ENCODE measurements around the gene MMD2. TPM values are rescaled to one million over a fixed set of nuclear protein-coding genes. Genes with fewer than 3 reads are reported as not detected.

Gene MMD2
- total and polyA plus RNA-seq, 2 experiments from 2014 or later: not detected

DNA sequence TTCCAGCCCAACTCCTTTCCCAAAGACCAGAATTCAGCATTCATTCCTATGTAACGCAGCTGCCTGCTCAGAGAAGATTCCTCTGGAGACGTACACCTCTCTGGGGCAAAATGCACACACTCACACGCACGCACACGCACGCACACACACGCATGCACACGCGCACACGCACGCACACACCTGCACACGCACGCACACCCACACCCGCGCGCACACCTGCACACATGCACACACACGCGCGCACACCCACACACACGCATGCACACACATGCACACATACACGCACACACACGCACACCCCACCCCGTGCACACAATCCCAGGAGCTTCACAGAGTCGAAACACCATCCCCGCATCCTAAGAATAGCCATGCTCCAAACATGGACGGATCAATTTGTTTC, 13.0 kb downstream of the MMD2 start:
- no peaks in the 10 kb centered on the region for H4K20me1 ChIP-seq (ENCODE audit: insufficient read depth)
- WGBS, 2 experiments (ENCODE audit: low coverage in 1 of 2, low lambda C conversion rate in 2 of 2, missing lambda C conversion rate in 2 of 2): 84 to 85% methylated on average over 12 to 26 of the region's 26 CpGs
- TF ChIP-seq EZH2 (IDR thresholded peaks at IDR 0.05; ENCODE audit: insufficient read depth, poor library complexity, severe bottlenecking): no peak
- TF ChIP-seq EZH2phosphoT487 (IDR thresholded peaks at IDR 0.05; ENCODE audit: insufficient read depth, low read depth): no peak
- no peaks in the 10 kb centered on the region for H3K4me1 ChIP-seq (ENCODE audit: insufficient read depth)
- no peak overlapping the region for H3K9ac ChIP-seq
- no peaks in the 10 kb centered on the region for H3K27me3 ChIP-seq (replicated peaks; ENCODE audit: insufficient read depth)
- no peaks in the 10 kb centered on the region for H3K9me3 ChIP-seq (ENCODE audit: low read depth)
- no peak overlapping the region for H3K27ac ChIP-seq
- in situ Hi-C loops (cut with MboI): no loop called here
- H3K79me2 ChIP-seq (ENCODE audit: insufficient read depth): no peaks in the 10 kb centered on the region
- H2AFZ ChIP-seq: no peak overlapping the region
- no peaks in the 10 kb centered on the region for H3K9me2 ChIP-seq (ENCODE audit: insufficient read depth)
- no peak for DNase-seq
- H3K4me3 ChIP-seq: no peak overlapping the region
- no peaks in the 10 kb centered on the region for H3K36me3 ChIP-seq (ENCODE audit: low read depth)
- no peak overlapping the region for H3K4me2 ChIP-seq (ENCODE audit: unreplicated experiment)
- no peaks in the 10 kb centered on the region for H3F3A ChIP-seq (ENCODE audit: insufficient read depth)

GRCh38 chr7:4944939-4945338, 14.0 kb downstream of the MMD2 start:
- in situ Hi-C loops (cut with MboI): no loop called here
- Histone ChIP-seq H3K9me3 (ENCODE audit: low read depth) (no peaks in the 10 kb centered on the region), H3K4me3 (no peak overlapping the region), H2AFZ (no peak overlapping the region), H3K36me3 (ENCODE audit: low read depth) (no peaks in the 10 kb centered on the region), H3K9ac (no peak overlapping the region), H3K79me2 (ENCODE audit: insufficient read depth) (no peaks in the 10 kb centered on the region), H3K27me3 (replicated peaks; ENCODE audit: insufficient read depth) (no peaks in the 10 kb centered on the region), H3K27ac (no peak overlapping the region), H3K4me2 (ENCODE audit: unreplicated experiment) (no peak overlapping the region), H4K20me1 (ENCODE audit: insufficient read depth) (no peaks in the 10 kb centered on the region), H3K9me2 (ENCODE audit: insufficient read depth) (no peaks in the 10 kb centered on the region), H3K4me1 (ENCODE audit: insufficient read depth) (no peaks in the 10 kb centered on the region), H3F3A (ENCODE audit: insufficient read depth) (no peaks in the 10 kb centered on the region)
- no peak for DNase-seq
- WGBS, 2 experiments (ENCODE audit: low coverage in 1 of 2, low lambda C conversion rate in 2 of 2, missing lambda C conversion rate in 2 of 2): 70 to 84% methylated on average over 4 of the region's 4 CpGs
- TF ChIP-seq EZH2 (IDR thresholded peaks at IDR 0.05; ENCODE audit: insufficient read depth, poor library complexity, severe bottlenecking): no peak
- TF ChIP-seq EZH2phosphoT487 (IDR thresholded peaks at IDR 0.05; ENCODE audit: insufficient read depth, low read depth): no peak

DNA sequence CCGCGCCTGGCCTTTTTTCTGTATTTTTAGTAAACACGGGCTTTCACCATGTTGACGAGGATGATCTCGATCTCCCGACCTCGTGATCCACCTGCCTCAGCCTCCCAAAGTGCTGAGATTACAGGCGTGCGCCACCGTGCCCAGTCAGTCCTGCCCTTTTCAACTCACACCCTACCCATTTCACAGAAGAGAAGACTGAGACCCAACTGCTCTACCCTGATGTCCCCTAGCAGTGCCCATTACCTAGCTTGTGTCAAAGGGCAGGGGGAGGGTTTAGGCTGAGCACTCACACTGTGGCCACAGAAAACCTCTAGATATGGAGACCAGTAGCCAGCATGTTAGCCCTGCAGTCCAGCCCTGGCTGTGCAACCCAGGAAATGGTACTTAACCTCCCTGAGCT, 15.7 kb downstream of the MMD2 start:
- Histone ChIP-seq H3K9ac (no peak overlapping the region), H2AFZ (no peak overlapping the region), H3K4me3 (no peak overlapping the region), H3F3A (ENCODE audit: insufficient read depth) (no peaks in the 10 kb centered on the region), H3K9me3 (ENCODE audit: low read depth) (no peaks in the 10 kb centered on the region), H3K9me2 (ENCODE audit: insufficient read depth) (no peaks in the 10 kb centered on the region), H3K4me1 (ENCODE audit: insufficient read depth) (no peaks in the 10 kb centered on the region), H3K79me2 (ENCODE audit: insufficient read depth) (no peaks in the 10 kb centered on the region), H3K36me3 (ENCODE audit: low read depth) (no peaks in the 10 kb centered on the region), H4K20me1 (ENCODE audit: insufficient read depth) (no peaks in the 10 kb centered on the region), H3K27ac (no peak overlapping the region), H3K27me3 (replicated peaks; ENCODE audit: insufficient read depth) (peaks cover 3% of the 10 kb centered on the region; the same call in 1 of the 2 replicates), H3K4me2 (ENCODE audit: unreplicated experiment) (no peak overlapping the region)
- no peak for DNase-seq
- in situ Hi-C loops (cut with MboI): no loop called here
- WGBS, 2 experiments (ENCODE audit: low coverage in 1 of 2, low lambda C conversion rate in 2 of 2, missing lambda C conversion rate in 2 of 2): 78 to 81% methylated on average over 10 of the region's 10 CpGs
- TF ChIP-seq EZH2phosphoT487 (IDR thresholded peaks at IDR 0.05; ENCODE audit: insufficient read depth, low read depth) (no peak), EZH2 (IDR thresholded peaks at IDR 0.05; ENCODE audit: insufficient read depth, poor library complexity, severe bottlenecking) (no peak)

DNA sequence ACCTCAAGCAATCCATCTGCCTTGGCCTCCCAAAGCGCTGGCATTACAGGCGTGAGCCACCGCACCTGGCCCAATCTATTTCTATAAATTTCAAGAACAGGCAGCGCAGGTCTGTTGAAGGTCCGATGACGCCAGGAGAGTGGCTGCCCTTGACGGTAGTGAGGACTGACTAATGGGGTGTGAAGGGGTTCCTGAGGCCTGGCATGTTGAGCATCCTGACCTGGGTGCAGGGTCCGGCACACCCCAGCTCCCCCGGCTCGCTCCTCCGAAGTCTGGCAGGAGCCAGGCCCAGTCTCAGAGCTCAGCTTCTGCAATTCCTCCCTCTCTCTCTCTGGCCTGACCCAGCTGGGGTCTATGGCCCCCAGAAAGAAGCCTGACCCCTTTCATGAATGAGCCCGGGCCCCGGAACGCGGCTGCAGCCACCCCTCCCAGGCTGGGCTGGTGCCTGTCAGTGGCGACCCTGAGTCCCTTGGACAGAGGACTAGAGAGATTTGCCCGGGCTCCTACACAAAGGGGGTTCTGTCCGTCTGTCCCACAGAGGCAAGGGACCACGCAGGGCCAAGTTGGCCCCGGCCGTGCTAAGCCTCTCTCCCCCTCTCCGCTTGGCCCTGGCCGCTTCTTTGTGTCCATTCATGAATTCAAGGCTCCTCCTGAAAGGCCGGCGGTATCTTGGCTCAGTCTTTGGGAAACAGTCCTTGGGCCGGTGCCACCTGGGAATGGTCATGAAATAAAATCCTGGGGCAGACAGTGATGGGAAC, 18.8 kb downstream of the MMD2 start:
- no peak overlapping the region for H3K27ac ChIP-seq
- H3K9ac ChIP-seq: no peak overlapping the region
- no peaks in the 10 kb centered on the region for H3K9me2 ChIP-seq (ENCODE audit: insufficient read depth)
- H3K4me3 ChIP-seq: no peak overlapping the region
- in situ Hi-C loops (cut with MboI): no loop called here
- no peaks in the 10 kb centered on the region for H3K79me2 ChIP-seq (ENCODE audit: insufficient read depth)
- no peaks in the 10 kb centered on the region for H3F3A ChIP-seq (ENCODE audit: insufficient read depth)
- no peaks in the 10 kb centered on the region for H3K4me1 ChIP-seq (ENCODE audit: insufficient read depth)
- TF ChIP-seq EZH2phosphoT487 (IDR thresholded peaks at IDR 0.05; ENCODE audit: insufficient read depth, low read depth): no peak
- no peak for TF ChIP-seq EZH2 (IDR thresholded peaks at IDR 0.05; ENCODE audit: insufficient read depth, poor library complexity, severe bottlenecking)
- peaks cover 4% of the 10 kb centered on the region; the same call in 1 of the 2 replicates for H3K27me3 ChIP-seq (replicated peaks; ENCODE audit: insufficient read depth)
- no peaks in the 10 kb centered on the region for H3K36me3 ChIP-seq (ENCODE audit: low read depth)
- WGBS, 2 experiments (ENCODE audit: low coverage in 1 of 2, low lambda C conversion rate in 2 of 2, missing lambda C conversion rate in 2 of 2): 65 to 68% methylated on average over 26 of the region's 26 CpGs
- no peak overlapping the region for H3K4me2 ChIP-seq (ENCODE audit: unreplicated experiment)
- no peak overlapping the region for H2AFZ ChIP-seq
- DNase-seq: no peak
- no peaks in the 10 kb centered on the region for H3K9me3 ChIP-seq (ENCODE audit: low read depth)
- H4K20me1 ChIP-seq (ENCODE audit: insufficient read depth): no peaks in the 10 kb centered on the region

Measured in GM23248 (cell line).